Tibial nerve (tissue), 4 donors: ENCODE measurements around the gene PURB. TPM values are rescaled to one million over a fixed set of nuclear protein-coding genes. Genes with fewer than 3 reads are reported as not detected.
"Not testable (repeated sequence)": the region's sequence is repeated elsewhere in the genome, so short reads cannot be mapped to it uniquely, and the experiment has no call there.

ENCODE experiments used
- DNase-seq, 2 donors: peaks; one replicate each; pipeline ENCODE4 v3.0.0-alpha.2; 2019; ENCODE audit warnings: low spot score in 2 of 2
- H3K27ac ChIP-seq, 4 donors: fragments of 200-600 bp; sonication (generic) in 3 of 4; one replicate each; pipeline ENCODE4 v1.5.1; 2017 to 2019; ENCODE audit warnings: mild to moderate bottlenecking in 1 of 4
- H3K27me3 ChIP-seq, 2 donors: fragments of 200-600 bp; sonication (generic) in 1 of 2; one replicate each; pipeline versions ENCODE4 v1.5.1 to v1.6.0; 2017 to 2019
- H3K36me3 ChIP-seq, 3 donors: fragments of 200-600 bp; sonication (generic); one replicate each; pipeline ENCODE4 v1.5.1; 2018 to 2019
- H3K4me1 ChIP-seq, 4 donors: fragments of 200-600 bp; sonication (generic) in 3 of 4; one replicate each; pipeline ENCODE4 v1.5.1; 2017 to 2019
- H3K4me3 ChIP-seq, 4 donors: fragments of 200-600 bp; sonication (generic) in 3 of 4; one replicate each; pipeline ENCODE4 v1.5.1; 2017 to 2019; ENCODE audit warnings: mild to moderate bottlenecking in 1 of 4, moderate library complexity in 1 of 4
- H3K9me3 ChIP-seq, 4 donors: fragments of 200-600 bp; sonication (generic) in 3 of 4; one replicate each; pipeline ENCODE4 v1.5.1; 2017 to 2019
- EP300 ChIP-seq, 2 donors: sonication (generic); formaldehyde crosslinking; IDR thresholded peaks; one replicate each; pipeline ENCODE4 v1.6.1; 2017; ENCODE audit warnings: antibody characterized with exemption in 2 of 2, mild to moderate bottlenecking in 1 of 2
- POLR2A ChIP-seq, 2 donors: fragments of 450-650 bp; IDR thresholded peaks; one replicate each; pipeline ENCODE4 v1.6.1; 2017; ENCODE audit warnings: antibody characterized with exemption in 2 of 2, mild to moderate bottlenecking in 2 of 2, moderate library complexity in 2 of 2
- WGBS, 2 donors: methylation state at CpG; one replicate each; pipeline ENCODE4 v1.1.5; 2018; 5-methylcytosine and 5-hydroxymethylcytosine counted together
- total RNA-seq, 4 donors: library from RNA; depleted of rRNA; stranded (reverse); fragments of >200 nt; gene quantifications; one replicate each; pipeline ENCODE4 v1.1.0, GENCODE V29; 2016
- TF ChIP-seq, protein P1 (sequence below), 5 experiments: fragments of 200-600 bp in 3 of 5; fragments of 450-650 bp in 2 of 5; sonication (generic) in 3 of 5; IDR thresholded peaks; one replicate each; pipeline ENCODE4 v1.5.1; 2016 to 2019; ENCODE audit warnings: antibody characterized with exemption in 5 of 5, mild to moderate bottlenecking in 3 of 5, moderate library complexity in 2 of 5

Gene PURB
- total RNA-seq, 4 donors from 2014 or later, result 20.0 to 26.4 (median 23.3) TPM

DNA sequence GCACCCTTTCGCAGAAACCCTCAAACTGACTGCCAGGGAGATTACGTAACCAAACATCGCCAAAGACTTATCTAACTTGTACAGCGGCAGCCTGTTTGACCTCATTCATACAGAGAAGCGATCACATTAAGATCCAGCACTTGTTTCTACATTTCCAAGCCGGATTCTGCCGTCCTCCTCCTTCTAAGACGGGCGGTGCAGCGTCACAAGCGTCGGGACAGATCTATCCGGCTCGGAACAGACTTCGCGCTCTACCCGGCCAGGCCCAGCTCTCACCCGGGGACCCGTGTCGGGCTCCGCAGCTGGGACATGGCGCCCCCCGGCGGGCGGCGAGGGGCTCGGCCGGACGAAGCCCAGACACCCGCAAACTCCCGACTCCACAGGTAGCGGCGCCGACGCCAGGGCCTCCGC is 37.8 kb downstream of the PURB start:
- Histone ChIP-seq H3K27ac (peak overlapping the region; percentile 93 to 99 (median 96)), H3K36me3 (peaks cover 0 to 3% (median 0%) of the 10 kb centered on the region in 3 donors), H3K4me3 (peak overlapping the region; percentile 56 to 89 (median 62)), H3K4me1 (peaks cover 0 to 46% (median 18%) of the 10 kb centered on the region in 4 donors), H3K27me3 (no peaks in the 10 kb centered on the region), H3K9me3 (no peaks in the 10 kb centered on the region)
- DNase-seq, result peak; percentile 73 to 75
- 0% methylated on average over 23 of the region's 36 CpGs for WGBS, 2 donors
- TF ChIP-seq EP300 (IDR thresholded peaks at IDR 0.05), result peak in 1 of 2 donors; percentile 52
- TF ChIP-seq POLR2A (IDR thresholded peaks at IDR 0.05), result no peak
- TF ChIP-seq, protein P1, sequence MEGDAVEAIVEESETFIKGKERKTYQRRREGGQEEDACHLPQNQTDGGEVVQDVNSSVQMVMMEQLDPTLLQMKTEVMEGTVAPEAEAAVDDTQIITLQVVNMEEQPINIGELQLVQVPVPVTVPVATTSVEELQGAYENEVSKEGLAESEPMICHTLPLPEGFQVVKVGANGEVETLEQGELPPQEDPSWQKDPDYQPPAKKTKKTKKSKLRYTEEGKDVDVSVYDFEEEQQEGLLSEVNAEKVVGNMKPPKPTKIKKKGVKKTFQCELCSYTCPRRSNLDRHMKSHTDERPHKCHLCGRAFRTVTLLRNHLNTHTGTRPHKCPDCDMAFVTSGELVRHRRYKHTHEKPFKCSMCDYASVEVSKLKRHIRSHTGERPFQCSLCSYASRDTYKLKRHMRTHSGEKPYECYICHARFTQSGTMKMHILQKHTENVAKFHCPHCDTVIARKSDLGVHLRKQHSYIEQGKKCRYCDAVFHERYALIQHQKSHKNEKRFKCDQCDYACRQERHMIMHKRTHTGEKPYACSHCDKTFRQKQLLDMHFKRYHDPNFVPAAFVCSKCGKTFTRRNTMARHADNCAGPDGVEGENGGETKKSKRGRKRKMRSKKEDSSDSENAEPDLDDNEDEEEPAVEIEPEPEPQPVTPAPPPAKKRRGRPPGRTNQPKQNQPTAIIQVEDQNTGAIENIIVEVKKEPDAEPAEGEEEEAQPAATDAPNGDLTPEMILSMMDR (IDR thresholded peaks at IDR 0.05), result peak; percentile 89 to 99 (median 96)

DNA sequence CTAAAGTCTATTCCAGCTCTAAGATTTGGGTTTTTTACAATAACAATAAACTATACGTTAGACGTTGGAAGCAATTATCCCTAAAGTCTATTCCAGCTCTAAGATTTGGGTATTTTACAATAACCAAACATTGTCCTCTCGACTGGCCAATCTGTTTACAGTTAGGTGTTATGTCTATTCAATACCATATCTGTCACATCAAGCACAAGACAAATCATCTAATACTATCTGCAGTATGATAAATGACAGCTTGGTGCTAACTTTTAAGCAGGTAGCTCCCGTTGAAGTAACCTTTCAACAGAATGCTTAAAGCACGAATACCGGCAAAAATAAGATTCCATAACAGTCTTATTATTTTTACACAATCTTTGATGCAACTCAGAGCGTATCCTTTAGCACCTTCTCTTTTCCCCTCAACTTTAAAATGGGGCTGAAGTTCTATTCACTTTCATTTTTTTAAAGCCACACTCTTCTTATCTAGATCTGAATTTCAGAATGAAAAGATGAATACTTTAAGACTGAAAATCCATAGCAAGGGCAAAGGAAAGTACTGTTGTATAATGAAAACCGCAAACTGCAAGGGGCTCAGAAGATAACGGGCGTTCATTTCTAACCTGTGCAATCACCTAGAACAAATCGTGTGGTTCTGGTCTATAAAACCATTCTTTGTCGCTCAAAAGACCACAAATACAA is 38.4 kb downstream of the PURB start:
- H3K27me3 ChIP-seq, result no peaks in the 10 kb centered on the region
- H3K36me3 ChIP-seq, result peaks cover 0 to 4% (median 0%) of the 10 kb centered on the region in 3 donors
- peak overlapping the region; percentile 56 to 89 (median 62) for H3K4me3 ChIP-seq
- 0 to 1% methylated on average over 12 of the region's 12 CpGs for WGBS, 2 donors
- H3K9me3 ChIP-seq, result no peaks in the 10 kb centered on the region
- peak overlapping the region; percentile 93 to 99 (median 96) for H3K27ac ChIP-seq
- DNase-seq, result no peak
- TF ChIP-seq EP300 (IDR thresholded peaks at IDR 0.05), result no peak
- TF ChIP-seq, protein P1 (IDR thresholded peaks at IDR 0.05), result no peak
- TF ChIP-seq POLR2A (IDR thresholded peaks at IDR 0.05), result no peak
- H3K4me1 ChIP-seq, result peaks cover 0 to 52% (median 18%) of the 10 kb centered on the region in 4 donors

DNA sequence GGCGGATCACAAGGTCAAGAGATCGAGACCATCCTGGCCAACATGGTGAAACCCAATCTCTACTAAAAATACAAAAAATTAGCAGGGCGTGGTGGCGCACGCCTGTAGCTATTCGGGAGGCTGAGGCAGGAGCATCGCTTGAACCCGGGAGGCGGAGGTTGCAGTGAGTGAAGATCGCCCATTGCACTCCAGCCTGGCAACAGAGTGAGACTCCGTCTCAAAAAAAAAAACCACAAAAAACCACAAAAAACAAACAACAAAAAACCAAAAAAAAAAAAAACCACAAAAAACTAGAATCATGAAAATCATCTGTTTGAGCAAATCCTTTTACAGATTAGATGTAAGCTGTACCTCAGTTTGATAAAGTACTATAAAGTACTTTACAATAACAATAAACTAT is 38.9 kb downstream of the PURB start:
- DNase-seq, H3K9me3 ChIP-seq, H3K27me3 ChIP-seq, H3K36me3 ChIP-seq: not testable (repeated sequence)
- H3K4me3 ChIP-seq, result peak overlapping the region; percentile 56 to 89 (median 62)
- WGBS, 2 donors, result 35 to 45% methylated on average over 11 of the region's 11 CpGs
- peak overlapping the region; percentile 93 to 99 (median 96) for H3K27ac ChIP-seq
- peaks cover 0 to 57% (median 18%) of the 10 kb centered on the region in 4 donors for H3K4me1 ChIP-seq

DNA sequence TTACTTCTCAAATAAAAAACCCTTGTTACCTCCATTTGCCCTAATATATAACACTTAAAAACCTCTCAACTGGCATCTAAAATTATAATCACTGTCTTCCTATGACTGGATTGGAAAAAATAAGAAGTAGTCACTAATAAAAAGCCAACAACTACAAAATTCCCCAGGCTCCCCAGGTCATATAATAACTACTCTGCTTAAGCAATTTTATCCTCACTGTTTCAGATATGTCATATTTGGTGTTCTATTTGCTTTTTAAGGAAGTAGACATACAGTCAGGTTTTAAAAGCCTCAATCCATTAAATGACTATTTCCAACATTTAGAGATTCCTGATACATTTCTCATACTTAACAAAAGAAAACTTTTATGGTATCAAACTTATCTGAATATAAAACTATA is 39.9 kb downstream of the PURB start:
- no peaks in the 10 kb centered on the region for H3K9me3 ChIP-seq
- H3K27me3 ChIP-seq, result no peaks in the 10 kb centered on the region
- peaks cover 0 to 60% (median 18%) of the 10 kb centered on the region in 4 donors for H3K4me1 ChIP-seq
- peaks cover 0 to 16% (median 0%) of the 10 kb centered on the region in 3 donors for H3K36me3 ChIP-seq
- no peak for TF ChIP-seq POLR2A (IDR thresholded peaks at IDR 0.05)
- no peak for TF ChIP-seq EP300 (IDR thresholded peaks at IDR 0.05)
- TF ChIP-seq, protein P1 (IDR thresholded peaks at IDR 0.05), result no peak
- H3K27ac ChIP-seq, result peak overlapping the region in 1 of 4 donors; percentile 96
- H3K4me3 ChIP-seq, result no peak overlapping the region
- DNase-seq, result no peak

DNA sequence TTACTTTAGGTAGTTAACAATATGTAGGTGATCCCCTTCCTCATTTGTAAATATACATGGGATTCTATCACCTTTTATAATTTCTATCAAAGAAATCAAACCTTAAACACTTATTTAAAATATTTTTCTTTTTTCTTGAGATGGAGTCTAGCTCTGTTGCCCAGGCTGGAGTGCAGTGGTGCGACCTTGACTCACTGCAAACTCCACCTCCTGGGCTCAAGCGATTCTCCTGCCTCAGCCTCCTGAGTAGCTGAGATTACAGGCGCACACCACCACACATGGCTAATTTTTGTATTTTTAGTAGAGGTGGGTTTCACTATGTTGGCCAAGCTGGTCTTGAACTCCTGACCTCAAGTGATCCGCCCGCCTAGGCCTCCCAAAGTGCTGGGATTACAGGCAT is 41.9 kb downstream of the PURB start:
- H3K4me3 ChIP-seq, DNase-seq, H3K9me3 ChIP-seq, H3K27me3 ChIP-seq, H3K27ac ChIP-seq: not testable (repeated sequence)
- peaks cover 0 to 45% (median 15%) of the 10 kb centered on the region in 4 donors for H3K4me1 ChIP-seq
- 92 to 99% methylated on average over 5 of the region's 5 CpGs for WGBS, 2 donors
- H3K36me3 ChIP-seq, result peaks cover 0 to 36% (median 0%) of the 10 kb centered on the region in 3 donors

DNA sequence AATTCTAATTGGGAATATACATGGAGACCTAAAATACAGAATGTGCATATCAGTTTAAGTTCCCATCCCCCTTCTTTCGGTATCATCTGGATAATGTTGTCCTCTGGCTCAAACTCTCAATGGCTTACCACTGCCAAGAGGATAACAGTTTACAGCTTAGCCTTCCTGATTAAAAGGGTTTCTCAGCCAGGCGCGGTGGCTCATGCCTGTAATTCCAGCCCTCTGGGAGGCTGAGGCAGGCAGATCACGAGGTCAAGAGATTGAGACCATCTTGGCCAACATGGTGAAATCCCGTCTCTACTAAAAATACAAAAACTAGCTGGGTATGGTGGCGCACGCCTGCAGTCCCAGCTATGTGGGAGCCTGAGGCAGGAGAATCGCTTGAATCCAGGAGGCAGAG is 42.7 kb downstream of the PURB start:
- H3K9me3 ChIP-seq, H3K4me3 ChIP-seq, DNase-seq, H3K27ac ChIP-seq, H3K27me3 ChIP-seq: not testable (repeated sequence)
- peaks cover 0 to 45% (median 15%) of the 10 kb centered on the region in 4 donors for H3K4me1 ChIP-seq
- peaks cover 0 to 39% (median 0%) of the 10 kb centered on the region in 3 donors for H3K36me3 ChIP-seq
- 85 to 89% methylated on average over 8 of the region's 8 CpGs for WGBS, 2 donors
